ENCODE data around the gene COBL. TPM values are rescaled to one million over a fixed set of nuclear protein-coding genes. Genes with fewer than 3 reads are reported as not detected.
A peak's percentile ranks its signal among the peaks of the same experiment; 100 is the strongest.

Gene COBL
- polyA plus RNA-seq, 3 donors = not detected

- no peaks in the 10 kb centered on the region for H3K4me1 ChIP-seq (ENCODE audit: control insufficient read depth in 1 of 2, insufficient read depth in 2 of 2, low read length in 2 of 2)
- H3K9me3 Mint-ChIP-seq = no peaks in the 10 kb centered on the region
- peak overlapping the region in 1 of 7 donors; percentile 24 for H3K27ac Mint-ChIP-seq
- no peaks in the 10 kb centered on the region for H3K79me2 ChIP-seq (ENCODE audit: insufficient read depth, low read length)
- TF ChIP-seq, protein P1, sequence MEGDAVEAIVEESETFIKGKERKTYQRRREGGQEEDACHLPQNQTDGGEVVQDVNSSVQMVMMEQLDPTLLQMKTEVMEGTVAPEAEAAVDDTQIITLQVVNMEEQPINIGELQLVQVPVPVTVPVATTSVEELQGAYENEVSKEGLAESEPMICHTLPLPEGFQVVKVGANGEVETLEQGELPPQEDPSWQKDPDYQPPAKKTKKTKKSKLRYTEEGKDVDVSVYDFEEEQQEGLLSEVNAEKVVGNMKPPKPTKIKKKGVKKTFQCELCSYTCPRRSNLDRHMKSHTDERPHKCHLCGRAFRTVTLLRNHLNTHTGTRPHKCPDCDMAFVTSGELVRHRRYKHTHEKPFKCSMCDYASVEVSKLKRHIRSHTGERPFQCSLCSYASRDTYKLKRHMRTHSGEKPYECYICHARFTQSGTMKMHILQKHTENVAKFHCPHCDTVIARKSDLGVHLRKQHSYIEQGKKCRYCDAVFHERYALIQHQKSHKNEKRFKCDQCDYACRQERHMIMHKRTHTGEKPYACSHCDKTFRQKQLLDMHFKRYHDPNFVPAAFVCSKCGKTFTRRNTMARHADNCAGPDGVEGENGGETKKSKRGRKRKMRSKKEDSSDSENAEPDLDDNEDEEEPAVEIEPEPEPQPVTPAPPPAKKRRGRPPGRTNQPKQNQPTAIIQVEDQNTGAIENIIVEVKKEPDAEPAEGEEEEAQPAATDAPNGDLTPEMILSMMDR (IDR thresholded peaks at IDR 0.05) = no peak
- H3K36me3 ChIP-seq (replicated peaks in 1 of 2; ENCODE audit: control insufficient read depth in 1 of 2, insufficient read depth in 2 of 2, low read length in 2 of 2) = no peaks in the 10 kb centered on the region
- DNase-seq = no peak
- H3K9ac ChIP-seq (ENCODE audit: insufficient read depth, low read length, poor library complexity, severe bottlenecking) = no peak overlapping the region
- H3K27me3 ChIP-seq (ENCODE audit: control insufficient read depth in 2 of 2, insufficient read depth in 2 of 2, low read length in 2 of 2) = peaks cover 2% of the 10 kb centered on the region in 2 donors
- peaks cover 0 to 3% (median 0%) of the 10 kb centered on the region in 3 donors for H3K27me3 Mint-ChIP-seq (ENCODE audit: low read depth in 3 of 3)
- H3K27ac ChIP-seq (ENCODE audit: low read depth in 1 of 2, low read length in 2 of 2) = no peak overlapping the region
- no peaks in the 10 kb centered on the region for H3K36me3 Mint-ChIP-seq
- H3K4me1 Mint-ChIP-seq = no peaks in the 10 kb centered on the region
- no peak overlapping the region for H3K4me3 ChIP-seq (replicated peaks in 1 of 3; ENCODE audit: low read depth in 2 of 3, low read length in 3 of 3)
- H4K20me1 ChIP-seq (ENCODE audit: insufficient read depth, low read length) = no peaks in the 10 kb centered on the region
- H2AFZ ChIP-seq (ENCODE audit: insufficient read depth, low read depth, low read length, poor library complexity, severe bottlenecking) = no peak overlapping the region
- no peak overlapping the region for H3K4me3 Mint-ChIP-seq
- H3K9me3 ChIP-seq (replicated peaks in 1 of 2; ENCODE audit: control insufficient read depth in 1 of 2, insufficient read depth in 1 of 2, low read length in 2 of 2) = no peaks in the 10 kb centered on the region
- 87% methylated on average over 6 of the region's 6 CpGs for WGBS (ENCODE audit: insufficient coverage)
- intact Hi-C loops (cut with micrococcal nuclease) = no loop called here
- H3K4me2 ChIP-seq (replicated peaks; ENCODE audit: extremely low read depth, low read length, poor library complexity, severe bottlenecking) = no peak overlapping the region
Observed at GRCh38 chr7:51187941-51188340, 128.7 kb downstream of the COBL start.

- Mint-ChIP-seq H3K36me3 (no peaks in the 10 kb centered on the region), H3K27ac (no peak overlapping the region), H3K4me3 (no peak overlapping the region), H3K27me3 (ENCODE audit: low read depth in 3 of 3) (peaks cover 0 to 9% (median 2%) of the 10 kb centered on the region in 3 donors), H3K9me3 (no peaks in the 10 kb centered on the region), H3K4me1 (no peaks in the 10 kb centered on the region)
- Histone ChIP-seq H2AFZ (ENCODE audit: insufficient read depth, low read depth, low read length, poor library complexity, severe bottlenecking) (no peak overlapping the region), H3K4me2 (replicated peaks; ENCODE audit: extremely low read depth, low read length, poor library complexity, severe bottlenecking) (no peak overlapping the region), H3K9ac (ENCODE audit: insufficient read depth, low read length, poor library complexity, severe bottlenecking) (no peak overlapping the region), H3K27ac (ENCODE audit: low read depth in 1 of 2, low read length in 2 of 2) (no peak overlapping the region), H3K4me1 (ENCODE audit: control insufficient read depth in 1 of 2, insufficient read depth in 2 of 2, low read length in 2 of 2) (no peaks in the 10 kb centered on the region), H3K9me3 (replicated peaks in 1 of 2; ENCODE audit: control insufficient read depth in 1 of 2, insufficient read depth in 1 of 2, low read length in 2 of 2) (no peaks in the 10 kb centered on the region), H3K36me3 (replicated peaks in 1 of 2; ENCODE audit: control insufficient read depth in 1 of 2, insufficient read depth in 2 of 2, low read length in 2 of 2) (no peaks in the 10 kb centered on the region), H3K27me3 (ENCODE audit: control insufficient read depth in 2 of 2, insufficient read depth in 2 of 2, low read length in 2 of 2) (peaks cover 2 to 5% of the 10 kb centered on the region in 2 donors), H3K4me3 (replicated peaks in 1 of 3; ENCODE audit: low read depth in 2 of 3, low read length in 3 of 3) (no peak overlapping the region), H3K79me2 (ENCODE audit: insufficient read depth, low read length) (no peaks in the 10 kb centered on the region), H4K20me1 (ENCODE audit: insufficient read depth, low read length) (no peaks in the 10 kb centered on the region)
- no peak for DNase-seq
- intact Hi-C loops (cut with micrococcal nuclease) = no loop called here
- 89% methylated on average over 3 of the region's 5 CpGs for WGBS (ENCODE audit: insufficient coverage)
- TF ChIP-seq, protein P1 (IDR thresholded peaks at IDR 0.05) = no peak
Observed at GRCh38 chr7:51186531-51186930, 130.1 kb downstream of the COBL start.

Measured in CD14-positive monocyte (primary cell).